GM10847 (cell line): ENCODE data around the gene AGBL1.

ENCODE experiments used
- POLR2A ChIP-seq: IDR thresholded peaks from 2 replicates; pipeline ENCODE4 v1.6.1; 2011; ENCODE audit not compliant: insufficient read length; ENCODE audit errors: extremely low read depth

Gene AGBL1

GRCh38 chr15:86725628-86726027 lies 646.0 kb downstream of the AGBL1 start:
- TF ChIP-seq POLR2A: no peak

GRCh38 chr15:86735247-86736040 lies 655.8 kb downstream of the AGBL1 start:
- no peak for TF ChIP-seq POLR2A

- no peak for TF ChIP-seq POLR2A
Measured at GRCh38 chr15:86741917-86742316, 662.2 kb downstream of the AGBL1 start.

- TF ChIP-seq POLR2A: no peak
Measured at GRCh38 chr15:86743283-86743903, 663.7 kb downstream of the AGBL1 start.

GRCh38 chr15:86744198-86744780 lies 664.6 kb downstream of the AGBL1 start:
- TF ChIP-seq POLR2A: no peak

GRCh38 chr15:86751116-86751515 lies 671.4 kb downstream of the AGBL1 start:
- TF ChIP-seq POLR2A: no peak

- TF ChIP-seq POLR2A: no peak
Measured at GRCh38 chr15:86754846-86755245, 675.2 kb downstream of the AGBL1 start.

- no peak for TF ChIP-seq POLR2A
Measured at GRCh38 chr15:86756688-86757087, 677.0 kb downstream of the AGBL1 start.

GRCh38 chr15:86759800-86760523 lies 680.3 kb downstream of the AGBL1 start:
- no peak for TF ChIP-seq POLR2A

GRCh38 chr15:86762874-86763273 lies 683.2 kb downstream of the AGBL1 start:
- no peak for TF ChIP-seq POLR2A

- no peak for TF ChIP-seq POLR2A
Measured at GRCh38 chr15:86764021-86764420, 684.4 kb downstream of the AGBL1 start.

- no peak for TF ChIP-seq POLR2A
Measured at GRCh38 chr15:86765281-86765680, 685.6 kb downstream of the AGBL1 start.

- no peak for TF ChIP-seq POLR2A
Measured at GRCh38 chr15:86772369-86773059, 692.8 kb downstream of the AGBL1 start.

- TF ChIP-seq POLR2A: no peak
Measured at GRCh38 chr15:86773736-86774135, 694.1 kb downstream of the AGBL1 start.

GRCh38 chr15:86776145-86776544 lies 696.5 kb downstream of the AGBL1 start:
- no peak for TF ChIP-seq POLR2A
